Erythroblast (primary cell): Measurements from ENCODE around the gene RNF4.

Experiments used
- GATA1 ChIP-seq: IDR thresholded peaks from 2 replicates; pipeline ENCODE4 v1.6.1; 2011; ENCODE audit warnings: low read depth, mild to moderate bottlenecking, control low read depth, low read length, moderate library complexity
- POLR2A ChIP-seq: IDR thresholded peaks from 2 replicates; pipeline ENCODE4 v1.6.1; 2011; ENCODE audit warnings: mild to moderate bottlenecking, low read length

GRCh38 chr4:2441393-2442174 is 27.3 kb upstream of the RNF4 start:
- no peak for TF ChIP-seq POLR2A
- no peak for TF ChIP-seq GATA1
